ENCODE results near the gene BCDIN3D.

- TF ChIP-seq CTCF (IDR thresholded peaks at IDR 0.05) (no peak), EZH2phosphoT487 (IDR thresholded peaks at IDR 0.05) (no peak)
Observed at GRCh38 chr12:49872381-49872780, 29.5 kb upstream of the BCDIN3D start.
